Superior temporal gyrus (tissue), 1 donor: ENCODE measurements around the gene ZNF789.
"Not testable (repeated sequence)": the region's sequence is repeated elsewhere in the genome, so short reads cannot be mapped to it uniquely, and the experiment has no call there.

Experiments used
- DNase-seq: peaks from one replicate; pipeline ENCODE4 v3.0.0-alpha.2; 2016; ENCODE audit errors: extremely low spot score

ZNF789 gene

DNA sequence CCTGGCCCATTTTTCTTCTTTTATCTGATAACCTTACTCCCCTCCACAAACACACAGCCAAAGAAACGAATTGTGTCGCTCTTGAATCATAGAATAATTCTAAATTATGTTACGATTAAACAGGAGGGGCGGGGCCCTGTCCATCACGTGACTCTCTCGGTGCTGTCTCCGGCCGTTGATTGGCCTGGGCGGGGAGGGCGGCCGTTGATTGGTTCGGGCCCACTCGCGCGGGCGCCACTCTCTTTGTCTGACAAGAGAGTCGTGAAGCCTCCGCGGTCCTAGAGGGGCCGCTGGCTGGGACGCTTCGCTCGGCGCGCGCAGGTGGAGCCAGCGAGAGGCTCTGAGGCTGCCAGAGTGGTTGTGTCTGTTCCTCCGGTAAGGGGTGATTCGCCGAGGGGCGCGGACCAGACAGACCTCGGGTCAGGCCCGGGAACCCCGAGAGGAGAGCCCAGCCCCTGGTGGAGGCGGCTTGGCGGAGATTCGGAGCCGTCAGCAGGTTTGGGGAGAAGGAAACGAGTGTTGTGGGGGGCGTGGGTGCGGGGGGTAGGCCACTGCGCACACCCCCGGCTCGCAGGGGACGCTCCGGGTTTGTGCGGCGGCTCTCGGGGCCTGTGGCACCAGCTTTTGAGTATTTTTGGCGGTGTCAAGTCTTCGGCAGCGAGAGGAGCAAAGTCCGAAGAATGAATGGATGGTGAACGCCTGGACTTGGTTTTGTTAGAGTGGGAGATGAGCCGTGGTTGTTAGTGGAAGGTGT is at the start of gene ZNF789:
Gene ZNF789, plus strand, starts transcription at position 330 of the 754 bp plus-strand sequence. CDS start 3,567 bp downstream, outside the sequence.
- DNase-seq: peak; percentile 97

DNA sequence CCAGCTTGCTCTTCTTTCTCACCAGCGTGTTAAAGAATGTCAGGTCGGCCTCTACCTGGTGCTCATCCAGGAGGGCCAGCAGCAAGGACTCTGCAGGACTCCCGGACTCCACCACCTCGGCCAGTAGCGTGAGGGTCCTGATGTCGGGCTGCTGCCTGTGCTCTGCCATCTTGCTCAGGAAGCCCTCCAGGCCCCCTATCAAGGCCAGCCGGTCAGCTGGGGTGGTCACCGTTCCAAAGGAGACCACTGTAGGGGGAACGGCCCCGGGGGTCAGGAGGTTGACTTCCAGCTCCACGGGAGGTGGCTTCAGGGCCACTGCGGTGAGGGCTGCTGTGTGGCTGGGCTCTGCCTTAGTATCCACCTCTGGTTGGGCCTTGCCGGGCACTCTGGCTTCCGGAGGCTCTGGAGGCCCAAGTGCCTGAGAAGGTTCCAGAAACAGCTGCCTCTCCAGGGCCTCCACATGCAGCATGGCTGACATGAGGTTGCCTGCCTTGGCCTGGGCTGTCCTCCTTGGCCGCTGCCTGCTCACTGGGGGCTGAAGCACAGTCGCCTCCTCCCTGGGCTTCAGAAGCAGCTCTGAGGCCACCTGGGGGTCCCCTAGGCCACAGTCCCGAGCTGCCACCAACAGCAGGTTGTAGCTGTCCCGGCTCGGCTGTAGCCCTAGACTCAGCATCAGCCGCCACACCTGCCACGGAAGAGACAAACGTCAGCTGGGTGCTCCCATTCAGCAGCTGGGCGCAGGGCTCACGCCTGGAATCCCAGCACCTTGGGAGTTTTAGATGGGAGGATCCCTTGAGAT is 47.6 kb upstream of the ZNF789 start:
- DNase-seq: no peak

DNA sequence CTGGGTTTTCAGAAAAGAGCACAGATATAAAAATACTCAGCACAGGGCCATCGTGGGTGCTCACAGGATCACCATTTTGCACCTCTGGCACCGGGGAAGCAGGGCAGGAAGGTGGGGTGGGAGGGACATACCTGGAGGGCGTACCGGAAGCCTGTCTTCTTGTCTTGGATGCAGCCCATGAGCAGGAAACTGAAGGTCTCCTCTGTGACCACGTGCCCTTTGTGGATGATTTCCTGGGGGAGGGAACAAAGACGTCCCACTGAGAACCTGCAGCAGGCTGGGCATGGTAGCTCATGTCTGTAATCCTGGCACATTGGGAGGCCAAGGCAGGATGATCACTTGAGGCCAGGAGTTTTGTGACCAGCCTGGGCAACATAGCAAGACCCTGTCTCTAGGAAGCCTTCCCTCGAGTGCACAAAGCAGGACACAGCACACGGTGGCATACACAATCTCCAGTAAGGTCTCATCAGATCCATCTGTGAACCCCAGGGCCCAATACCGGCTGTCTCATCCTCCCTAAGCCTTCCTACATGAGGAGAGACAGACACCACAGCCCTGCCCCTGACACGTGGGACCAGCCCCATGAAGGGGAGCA is 43.6 kb upstream of the ZNF789 start:
- no peak for DNase-seq

DNA sequence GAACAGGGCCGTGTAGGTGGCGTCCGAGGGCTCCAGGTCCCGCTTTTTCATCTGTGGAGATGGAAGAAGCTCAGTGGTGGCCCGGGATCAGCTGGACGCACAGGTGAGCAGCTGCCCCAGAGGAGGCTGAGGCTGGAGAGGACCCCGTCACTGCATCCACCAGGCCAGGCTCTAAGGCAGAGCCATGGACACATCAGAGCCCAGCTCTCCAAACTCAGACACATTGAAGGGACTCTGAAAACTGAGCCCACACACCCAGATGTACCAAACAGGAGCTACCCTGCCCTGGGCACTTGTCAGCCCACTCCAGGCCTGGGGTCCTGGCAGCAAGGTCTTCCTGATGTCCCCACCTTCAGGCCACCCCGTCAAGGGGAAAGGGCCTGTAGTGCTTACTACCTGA is 42.9 kb upstream of the ZNF789 start:
- no peak for DNase-seq

DNA sequence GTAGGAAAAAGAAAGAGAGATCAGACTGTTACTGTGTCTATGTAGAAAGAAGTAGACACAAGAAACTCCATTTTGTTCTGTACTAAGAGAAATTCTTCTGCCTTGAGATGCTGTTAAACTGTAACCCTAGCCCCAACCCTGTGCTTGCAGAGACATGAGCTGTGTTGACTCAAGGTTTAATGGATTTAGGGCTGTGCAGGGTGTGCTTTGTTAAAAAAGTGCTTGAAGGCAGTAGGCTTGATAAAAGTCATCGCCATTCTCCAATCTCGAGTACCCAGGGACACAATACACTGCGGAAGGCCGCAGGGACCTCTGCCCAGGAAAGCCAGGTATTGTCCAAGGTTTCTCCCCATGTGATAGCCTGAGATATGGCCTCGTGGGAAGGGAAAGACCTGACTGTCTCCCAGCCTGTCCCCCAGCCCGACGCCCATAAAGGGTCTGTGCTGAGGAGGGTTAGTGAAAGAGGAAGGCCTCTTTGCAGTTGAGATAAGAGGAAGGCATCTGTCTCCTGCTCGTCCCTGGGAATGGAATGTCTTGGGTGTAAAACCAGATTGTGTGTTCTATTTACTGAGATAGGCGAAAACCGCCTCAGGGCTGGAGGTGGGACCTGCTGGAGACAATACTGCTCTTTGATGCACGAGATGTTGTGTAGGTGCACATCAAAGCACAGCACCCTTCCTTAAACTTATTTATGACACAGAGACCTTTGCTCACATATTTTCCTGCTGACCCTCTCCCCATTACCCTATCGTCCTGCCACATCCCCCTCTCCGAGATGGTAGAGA is 40.7 kb upstream of the ZNF789 start:
- not testable (repeated sequence) for DNase-seq

DNA sequence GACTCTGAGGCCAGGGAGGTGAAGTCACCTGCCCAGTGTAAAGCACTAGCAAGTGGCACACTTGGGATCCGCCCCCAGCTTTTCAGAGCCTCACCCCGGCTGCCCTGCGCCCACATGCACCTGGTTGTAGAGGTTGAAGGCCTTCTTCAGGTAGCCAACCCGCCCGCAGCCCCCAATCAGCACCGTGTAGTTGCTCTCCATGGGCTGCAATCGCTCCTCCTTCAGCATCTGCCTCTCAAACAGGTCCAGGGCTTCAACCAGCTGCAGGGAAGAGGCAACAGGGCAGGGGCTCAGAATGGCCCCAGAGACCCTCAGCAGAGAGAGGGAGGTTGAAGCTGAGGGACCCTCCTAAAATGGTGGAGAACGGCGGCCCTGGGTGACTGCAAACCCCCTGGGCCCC is 39.5 kb upstream of the ZNF789 start:
- DNase-seq: no peak

DNA sequence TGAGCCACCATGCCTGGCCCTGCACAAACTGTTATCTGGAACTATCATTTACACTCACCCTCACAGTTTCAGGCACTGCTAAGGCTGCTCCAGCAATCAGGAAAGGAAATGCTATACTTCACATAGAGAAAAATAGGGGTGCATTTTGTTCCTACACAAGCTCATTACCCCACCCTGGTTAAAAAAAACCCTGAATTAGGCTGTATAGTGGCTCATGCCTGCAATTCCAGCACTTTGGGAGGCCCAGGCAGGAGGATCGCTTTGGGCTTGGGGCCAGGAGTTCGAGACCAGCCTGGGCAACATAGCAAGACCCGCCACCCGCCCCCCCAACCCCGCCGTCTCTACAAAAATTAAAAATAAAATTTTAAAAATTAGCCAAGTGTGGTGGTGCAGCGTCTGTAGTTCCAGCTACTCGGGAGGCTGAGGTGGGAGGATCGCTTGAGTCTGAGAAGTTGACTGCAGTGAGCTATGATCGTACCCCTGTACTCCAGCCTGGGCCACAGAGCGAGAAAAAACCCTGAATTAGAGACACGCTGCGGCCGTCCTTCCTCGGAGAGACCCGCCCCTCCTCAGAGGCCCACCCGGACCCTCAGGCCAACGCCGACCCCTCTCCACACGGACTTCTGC is 34.6 kb upstream of the ZNF789 start:
- DNase-seq: no peak

DNA sequence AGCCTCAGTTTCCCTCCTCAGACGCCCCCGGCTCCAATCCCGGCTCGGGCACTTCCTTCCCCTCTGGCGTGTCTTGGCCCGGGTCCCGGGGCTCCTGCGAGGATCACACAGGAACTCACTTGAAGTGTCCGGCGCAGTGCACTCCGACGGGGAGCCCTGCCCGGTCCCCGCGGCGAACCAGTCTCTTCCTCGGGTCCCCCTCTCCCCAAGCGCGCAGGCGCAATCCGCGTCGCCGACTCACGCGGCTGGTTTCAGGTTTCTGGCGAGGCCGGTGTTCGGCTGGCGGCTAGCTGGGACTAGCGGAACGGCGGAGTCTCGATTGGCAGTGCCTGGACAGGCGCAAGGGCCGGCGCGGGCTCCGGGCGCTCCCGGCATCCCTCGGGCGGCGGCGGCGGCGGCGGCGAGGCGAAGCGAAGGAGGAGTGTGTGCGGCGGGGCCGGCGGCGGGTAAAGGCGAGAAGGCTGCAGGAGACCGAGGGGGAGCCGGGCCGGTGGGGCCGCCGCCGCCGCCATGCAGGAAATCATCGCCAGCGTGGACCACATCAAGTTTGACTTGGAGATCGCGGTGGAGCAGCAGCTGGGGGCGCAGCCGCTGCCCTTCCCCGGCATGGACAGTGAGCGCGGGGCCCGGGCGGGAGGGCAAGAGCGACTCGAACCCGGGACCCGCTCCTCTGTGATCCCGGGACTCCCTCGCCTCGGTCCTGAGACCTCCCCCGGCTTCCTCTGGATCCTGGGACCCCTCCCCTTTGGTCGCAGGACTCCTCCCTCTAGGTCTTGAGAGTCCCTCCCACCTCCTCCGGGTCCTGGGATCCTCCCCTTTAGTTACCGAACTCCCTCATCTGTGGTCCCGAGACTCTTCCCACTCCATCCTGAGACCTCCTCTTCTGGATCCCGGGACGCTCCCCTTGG is 33.9 kb upstream of the ZNF789 start, which contains the start of the genes CPSF4 and PTCD1:
Gene CPSF4, plus strand, starts transcription at position 371 of the 908 bp plus-strand sequence. Its CDS starts 140 bp downstream, at position 511.
Gene PTCD1, minus strand, starts transcription at position 226 of the 908 bp plus-strand sequence. CDS start 3,556 bp downstream, outside the sequence.
- DNase-seq: peak; percentile 95

DNA sequence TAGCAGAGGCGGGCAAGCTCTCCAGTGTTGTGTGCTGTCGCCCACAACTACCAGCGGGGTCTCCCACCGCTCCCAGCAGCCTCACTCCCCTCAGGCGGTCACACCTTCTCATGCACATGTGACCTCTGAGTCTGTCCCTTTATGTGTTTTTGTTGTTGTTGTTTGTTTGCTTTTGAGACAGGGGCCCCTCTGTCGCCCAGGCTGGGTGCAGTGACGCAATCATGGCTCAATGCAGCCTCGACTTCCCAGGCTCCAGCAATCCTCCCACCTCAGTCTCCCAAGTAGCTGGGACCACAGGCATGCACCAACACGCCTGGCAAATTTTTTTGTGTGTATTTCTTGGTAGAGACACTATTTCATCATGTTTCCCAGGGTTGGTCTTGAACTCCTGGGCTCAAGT is 32.5 kb upstream of the ZNF789 start:
- no peak for DNase-seq

DNA sequence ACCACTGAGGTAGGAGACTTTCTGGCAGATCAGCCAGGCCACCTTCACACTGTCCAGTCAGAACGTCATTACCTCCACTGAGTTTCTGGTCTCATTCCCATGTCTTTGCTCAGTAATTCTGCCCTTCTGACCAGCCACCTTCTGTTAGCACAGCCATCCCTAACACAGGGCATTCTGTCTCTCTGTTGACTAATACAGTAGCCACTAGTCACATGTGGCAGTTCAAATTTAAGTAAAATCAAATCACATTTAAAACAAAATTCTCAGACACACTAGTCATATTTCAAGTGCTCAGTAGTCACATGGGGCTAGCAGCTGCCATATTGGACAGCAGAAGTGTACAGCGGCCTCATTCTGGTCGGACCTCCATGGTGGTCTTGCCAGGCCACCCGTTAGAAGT is 26.6 kb upstream of the ZNF789 start:
- no peak for DNase-seq

DNA sequence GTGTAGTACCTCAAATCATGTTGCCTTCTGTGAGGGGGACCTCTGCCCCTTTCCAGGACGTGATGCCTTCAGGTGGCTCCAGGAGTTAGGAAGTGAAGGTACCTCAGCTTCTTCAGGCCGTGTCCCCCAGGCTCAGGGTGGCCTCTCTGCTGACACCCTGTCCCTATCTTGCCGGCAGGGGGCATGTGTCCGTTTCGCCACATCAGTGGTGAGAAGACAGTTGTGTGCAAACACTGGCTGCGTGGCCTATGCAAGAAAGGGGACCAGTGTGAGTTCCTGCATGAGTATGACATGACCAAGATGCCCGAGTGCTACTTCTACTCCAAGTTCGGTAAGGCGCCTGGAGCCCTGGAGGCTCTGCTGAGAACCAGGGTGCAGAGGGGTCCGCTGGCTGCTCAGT is 24.7 kb upstream of the ZNF789 start:
- DNase-seq: no peak

DNA sequence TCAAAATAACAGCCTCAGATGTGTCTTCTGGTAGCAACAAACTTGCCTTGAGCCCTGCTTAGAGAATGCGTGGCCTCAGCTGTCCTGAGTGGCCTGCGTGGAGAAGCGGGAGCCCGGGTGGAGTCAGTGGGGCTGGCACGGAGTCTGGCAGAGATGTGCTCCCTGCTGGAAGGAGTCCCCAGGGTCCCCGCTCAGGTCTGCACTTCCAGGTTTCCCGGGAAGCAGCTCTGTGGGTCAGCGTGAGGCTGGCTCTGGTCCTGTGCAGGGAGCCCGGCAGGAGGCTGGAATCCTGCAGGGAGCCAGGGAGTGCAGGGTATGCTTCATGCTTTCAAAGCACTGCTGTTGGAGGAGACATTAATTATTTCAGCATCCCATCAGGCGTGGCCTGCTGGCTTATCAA is 23.8 kb upstream of the ZNF789 start:
- no peak for DNase-seq

DNA sequence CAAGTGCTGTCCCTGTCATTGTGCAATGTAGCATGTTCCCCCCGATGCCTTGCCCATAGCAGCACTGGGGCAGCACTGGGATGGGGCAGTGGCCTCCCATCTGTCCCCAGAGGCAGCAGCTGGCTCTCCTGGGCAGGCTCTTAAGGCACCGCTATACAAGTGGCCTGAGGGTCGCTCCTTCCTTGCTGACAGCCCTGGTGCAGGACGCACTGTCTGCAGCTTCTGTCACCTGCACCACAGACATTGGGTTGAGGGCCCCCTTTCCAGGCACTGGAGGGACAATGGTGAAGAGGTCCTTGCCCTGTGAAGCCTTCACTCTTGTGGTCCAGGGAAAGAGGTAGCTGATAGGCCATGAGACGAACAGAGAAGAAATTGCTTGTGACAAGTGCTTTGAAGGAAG is 23.4 kb upstream of the ZNF789 start:
- DNase-seq: no peak

DNA sequence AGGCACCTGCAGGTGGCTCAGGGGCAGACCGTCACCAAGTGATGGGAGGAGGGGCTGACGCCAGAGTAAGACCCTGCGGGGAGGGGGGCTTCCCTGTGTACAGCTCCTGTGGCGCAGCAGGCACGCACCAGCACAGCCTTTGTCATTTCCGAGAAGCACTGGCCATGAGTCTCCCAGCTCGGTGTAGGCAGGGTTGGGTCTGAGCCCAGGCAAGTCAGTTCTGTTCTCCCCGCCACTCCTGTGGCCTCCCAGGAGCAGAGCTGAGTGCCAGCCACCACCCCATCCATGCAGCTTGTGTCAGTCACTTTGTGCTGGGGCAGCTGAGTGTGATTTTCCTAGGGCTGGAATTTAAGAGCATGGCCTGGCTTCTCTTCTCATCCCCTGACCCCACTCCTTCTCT is 20.8 kb upstream of the ZNF789 start:
- DNase-seq: no peak

DNA sequence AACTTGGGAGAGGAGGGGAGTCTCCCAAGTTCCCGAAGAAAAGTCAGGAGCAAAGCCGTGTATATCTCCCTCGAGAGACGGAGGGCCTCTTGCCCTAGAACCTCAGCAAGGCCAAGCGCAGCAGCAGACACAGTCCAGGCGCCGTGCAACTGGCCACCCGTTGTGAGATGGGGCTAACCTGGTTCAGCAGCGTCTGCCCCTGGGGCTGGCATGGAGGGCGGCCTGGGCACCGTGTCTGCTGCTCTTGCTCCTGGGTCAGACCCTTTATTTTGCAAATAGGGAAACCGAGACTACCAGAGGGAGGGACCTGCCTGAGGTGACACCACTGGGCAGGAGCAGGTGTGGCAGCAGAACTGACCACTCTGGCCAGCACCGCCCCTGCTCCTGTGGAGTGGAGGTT is 20.1 kb upstream of the ZNF789 start:
- DNase-seq: no peak

DNA sequence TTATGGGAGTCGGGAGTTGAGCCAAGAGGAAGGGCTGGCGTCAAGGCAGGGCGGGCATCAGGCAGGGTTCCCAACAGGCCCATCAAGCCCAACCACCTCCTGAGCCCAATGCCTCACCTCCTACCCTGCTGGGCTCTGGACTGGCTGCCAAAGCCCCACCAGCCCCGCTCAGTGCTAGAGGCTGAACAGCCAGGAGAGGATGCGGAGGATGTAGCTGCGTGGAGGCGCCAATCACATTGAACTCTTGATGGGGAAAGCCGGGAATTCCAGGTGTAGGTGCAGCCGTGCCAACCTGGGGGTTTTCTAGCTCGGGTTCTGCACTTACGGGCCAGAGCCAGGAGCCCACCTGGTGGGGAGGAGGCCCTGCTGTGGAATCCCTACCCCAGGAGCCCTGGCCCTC is 19.6 kb upstream of the ZNF789 start:
- DNase-seq: no peak

DNA sequence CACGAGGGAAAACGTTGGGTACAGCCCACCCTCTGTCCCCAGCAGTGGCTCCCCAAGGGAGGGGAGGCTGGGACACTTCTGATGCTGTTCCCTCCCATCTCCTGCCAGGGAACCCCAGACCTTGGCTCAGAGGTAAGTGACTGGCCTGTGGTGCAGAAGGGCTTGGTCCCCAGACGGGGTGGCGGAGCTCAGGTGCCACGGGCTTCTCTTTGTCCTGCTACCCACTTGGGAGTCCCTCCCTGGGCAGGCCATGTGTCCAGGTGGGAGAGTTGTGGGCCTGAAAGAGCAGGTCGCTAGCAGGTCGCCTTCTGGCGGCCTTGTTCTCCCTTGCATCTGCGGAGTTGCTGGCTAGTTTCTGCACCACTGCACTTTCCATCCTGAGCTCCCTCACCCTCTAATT is 16.8 kb upstream of the ZNF789 start:
- DNase-seq: no peak

DNA sequence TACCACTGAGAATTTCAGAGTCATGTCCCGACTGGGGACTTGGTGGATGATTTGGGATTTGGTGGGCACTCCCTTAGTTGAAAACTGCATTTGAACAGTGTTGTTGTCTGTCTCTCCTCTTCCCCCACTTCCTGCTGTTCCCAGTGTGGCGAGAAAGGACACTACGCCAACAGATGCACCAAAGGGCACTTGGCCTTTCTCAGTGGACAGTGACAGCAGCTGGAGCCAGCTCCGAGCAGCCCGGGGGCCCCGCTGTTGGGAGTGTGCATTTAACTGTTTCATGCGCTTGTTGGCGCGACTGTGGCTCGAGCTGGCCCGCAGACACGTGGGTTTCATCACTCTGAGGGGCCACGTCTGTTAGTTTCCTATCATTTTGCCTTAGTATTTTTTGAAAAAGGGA is 16.4 kb upstream of the ZNF789 start:
- no peak for DNase-seq

DNA sequence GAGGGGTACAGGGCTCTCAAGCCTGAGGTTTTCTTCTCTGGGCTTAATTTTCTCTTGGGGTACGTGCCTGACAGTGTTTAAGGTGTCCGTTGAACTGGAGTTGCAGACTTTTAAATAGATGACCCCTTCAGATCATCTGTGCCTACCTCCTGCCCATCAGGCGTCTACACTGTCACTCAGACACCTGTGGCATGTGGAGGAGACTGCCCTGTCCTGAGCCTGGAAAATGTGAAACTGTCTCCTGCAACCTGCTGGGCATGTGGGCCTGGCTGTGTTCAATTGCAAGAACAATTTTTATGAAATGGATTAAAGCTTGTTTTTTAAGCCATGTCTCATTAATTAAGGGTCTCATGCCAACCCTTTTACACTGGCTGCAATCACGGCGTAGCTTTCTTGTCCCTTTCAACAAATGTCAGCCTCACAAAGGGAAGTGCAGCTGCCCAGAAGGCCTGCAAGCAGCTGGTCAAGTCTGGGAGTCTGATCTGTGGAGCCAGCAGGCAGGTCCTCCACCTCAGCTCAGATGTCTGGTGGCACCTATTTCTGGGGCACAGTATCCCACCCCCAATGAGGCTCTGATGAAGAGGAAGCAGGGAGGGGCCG is 15.5 kb upstream of the ZNF789 start:
- DNase-seq: no peak
